Activated CD4-positive, alpha-beta T cell treated with anti-CD3 and anti-CD28 coated beads, Interleukin-10, Interleukin-2, amounts not matched to agents 100 ng/mL and 50 ng/mL, durations not matched to agents 16 hours and 8 hours (primary cell): ENCODE data around the gene CCDC86.

ENCODE experiments used
- DNase-seq: peaks from one replicate; pipeline ENCODE4 v3.0.0-alpha.2; 2020

Gene CCDC86

DNA sequence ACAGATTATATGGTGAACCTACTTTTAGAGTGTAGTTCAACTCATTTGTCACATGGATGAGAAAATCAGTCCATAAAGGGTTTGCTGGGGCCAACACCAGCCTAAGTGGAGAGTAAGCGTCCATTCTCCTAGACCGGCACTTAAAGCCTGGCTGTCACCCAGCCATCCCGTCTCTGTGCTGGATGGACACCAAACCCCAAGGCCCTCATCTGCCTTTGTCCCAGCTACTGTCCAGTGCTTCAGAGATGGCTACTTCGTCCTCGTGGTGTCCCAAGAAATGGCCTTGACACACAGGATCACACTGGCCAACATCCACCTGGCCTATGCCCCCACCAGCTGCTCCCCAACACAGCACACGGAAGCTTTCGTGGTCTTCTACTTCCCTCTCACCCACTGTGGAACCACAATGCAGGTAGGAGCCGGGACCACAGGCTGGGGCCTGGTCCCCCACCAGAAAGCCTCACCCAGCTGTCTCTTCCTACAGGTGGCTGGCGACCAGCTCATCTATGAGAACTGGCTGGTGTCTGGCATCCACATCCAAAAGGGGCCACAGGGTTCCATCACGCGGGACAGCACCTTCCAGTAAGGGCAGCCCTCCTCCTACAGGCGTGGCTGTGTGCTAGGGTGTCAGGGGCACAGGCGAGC, 28.9 kb downstream of the CCDC86 start:
- DNase-seq, result no peak

DNA sequence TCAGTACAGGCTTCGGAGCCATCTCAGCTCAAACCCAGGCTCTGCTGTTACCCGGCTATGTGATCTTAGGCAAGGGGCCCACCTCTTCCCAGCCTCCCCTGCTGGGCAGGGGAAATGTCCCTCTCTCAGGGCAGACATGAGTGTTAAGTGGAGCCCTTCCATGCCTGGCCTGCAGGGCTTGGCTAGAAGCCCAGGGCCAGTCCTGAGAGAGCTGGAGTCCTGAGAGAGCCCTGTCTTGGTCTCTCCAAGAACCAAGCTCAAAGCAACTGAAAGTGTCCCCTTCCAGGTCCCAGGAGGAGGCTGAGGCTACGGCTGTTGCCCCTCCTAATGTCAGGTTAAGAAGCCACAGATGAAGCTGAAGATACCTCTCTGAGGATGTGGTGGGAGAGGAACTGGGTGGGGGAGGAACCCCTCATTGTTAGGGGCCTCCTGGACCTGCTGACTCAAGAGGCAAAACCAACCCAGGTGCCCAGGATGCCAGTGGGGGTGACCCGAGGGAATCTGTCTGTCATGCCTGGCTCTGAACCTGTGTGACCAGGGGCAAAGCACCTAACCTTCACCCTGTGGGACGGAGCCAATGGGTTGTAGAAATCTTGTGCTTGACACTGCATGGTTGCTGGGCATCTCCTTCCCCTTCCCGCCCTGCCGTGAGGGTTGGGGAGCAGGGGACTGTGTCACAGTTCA, 29.6 kb downstream of the CCDC86 start:
- DNase-seq, result no peak

- no peak for DNase-seq
Measured at GRCh38 chr11:60872124-60872960, 30.4 kb downstream of the CCDC86 start.

DNA sequence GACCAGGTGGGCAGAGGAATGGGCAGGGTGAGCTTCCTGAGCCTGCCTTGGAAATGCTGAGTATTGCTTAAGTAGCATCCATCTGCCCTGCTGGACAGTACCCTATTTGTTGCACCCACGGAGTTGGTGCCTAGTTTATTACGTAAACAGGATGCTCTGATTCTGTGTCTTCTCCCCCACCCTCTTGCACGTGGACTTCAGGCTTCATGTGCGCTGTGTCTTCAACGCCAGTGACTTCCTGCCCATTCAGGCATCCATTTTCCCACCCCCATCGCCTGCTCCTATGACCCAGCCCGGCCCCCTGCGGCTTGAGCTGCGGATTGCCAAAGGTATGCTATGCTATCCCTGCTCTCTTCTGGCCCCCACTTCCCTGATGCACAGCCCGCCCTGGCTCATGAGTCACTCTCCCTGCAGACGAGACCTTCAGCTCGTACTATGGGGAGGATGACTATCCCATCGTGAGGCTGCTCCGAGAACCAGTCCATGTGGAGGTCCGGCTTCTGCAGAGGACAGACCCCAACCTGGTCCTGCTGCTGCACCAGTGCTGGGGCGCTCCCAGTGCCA, 31.1 kb downstream of the CCDC86 start:
- DNase-seq, result no peak

DNA sequence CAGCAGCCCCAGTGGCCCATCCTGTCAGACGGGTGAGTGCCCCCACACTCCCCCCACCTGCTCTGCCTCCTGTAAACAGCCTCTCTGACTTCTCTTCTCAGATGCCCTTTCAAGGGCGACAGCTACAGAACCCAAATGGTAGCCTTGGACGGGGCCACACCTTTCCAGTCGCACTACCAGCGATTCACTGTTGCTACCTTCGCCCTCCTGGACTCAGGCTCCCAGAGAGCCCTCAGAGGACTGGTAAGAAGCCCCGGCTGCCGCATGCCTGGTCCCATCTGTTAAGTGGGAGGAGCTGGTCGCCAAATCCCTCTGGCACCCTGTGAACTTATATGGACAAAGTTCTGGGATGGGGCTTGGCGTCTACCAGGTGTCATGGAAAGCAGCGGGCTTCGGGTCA, 31.6 kb downstream of the CCDC86 start:
- no peak for DNase-seq

GRCh38 chr11:60874421-60875365, 32.8 kb downstream of the CCDC86 start:
- no peak for DNase-seq

- no peak for DNase-seq
Measured at GRCh38 chr11:60875366-60876167, 33.7 kb downstream of the CCDC86 start.

DNA sequence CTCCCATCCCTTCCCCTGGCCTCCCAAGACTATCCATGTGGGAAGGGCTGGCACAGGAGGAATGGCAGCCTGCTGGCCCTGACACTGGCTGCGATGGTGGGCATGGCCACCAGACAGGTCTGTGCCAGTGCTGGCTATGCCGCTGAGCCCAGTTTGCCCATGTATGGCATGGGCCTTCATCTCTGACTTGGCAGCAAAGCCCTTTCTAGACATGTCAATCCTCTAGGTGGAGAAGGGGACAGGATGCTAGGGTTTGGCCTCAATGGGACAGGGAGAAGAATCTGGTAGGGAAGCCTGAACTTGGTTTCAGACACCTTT, 34.2 kb downstream of the CCDC86 start:
- no peak for DNase-seq

DNA sequence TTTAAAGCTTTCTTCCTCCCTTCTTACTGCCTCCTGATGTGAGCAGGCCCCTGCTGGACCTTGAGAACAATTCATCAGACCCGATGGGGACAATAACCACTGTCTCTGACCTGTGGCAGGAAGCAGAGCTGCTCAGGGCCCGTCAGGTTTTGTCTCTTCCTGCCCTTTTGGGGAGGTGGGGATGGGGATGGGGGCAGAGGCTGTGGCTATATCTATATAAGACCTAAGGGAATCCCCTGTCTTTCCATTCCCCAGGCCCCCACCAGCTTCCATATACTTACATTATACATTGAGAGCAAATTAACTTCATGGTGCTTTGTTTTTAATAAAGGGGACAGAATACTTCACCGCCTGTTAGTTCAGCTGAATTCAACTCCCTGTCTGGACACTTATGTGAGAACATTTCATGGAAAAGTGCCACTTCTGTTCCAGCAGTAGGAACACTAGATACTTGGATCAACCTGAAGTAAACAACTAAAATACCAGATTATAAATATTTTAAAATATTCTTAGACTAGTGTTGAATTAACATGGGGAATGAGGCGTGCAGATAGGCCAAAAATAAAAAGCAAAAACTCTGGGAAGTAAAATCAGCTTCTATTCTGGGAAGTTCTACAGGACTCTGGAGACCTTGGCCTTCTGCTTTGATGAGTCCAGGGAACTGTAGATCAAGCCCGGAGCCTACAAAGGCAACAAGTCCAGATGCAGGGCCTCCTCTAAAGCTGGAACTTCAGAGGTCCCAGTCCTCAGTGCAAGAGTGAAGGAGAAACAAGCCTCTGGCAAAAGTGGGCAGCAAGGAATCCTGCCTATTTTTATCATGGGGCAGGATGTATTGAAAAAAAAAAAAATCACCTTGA, 36.6 kb downstream of the CCDC86 start:
- no peak for DNase-seq

- no peak for DNase-seq
Measured at GRCh38 chr11:60879104-60879503, 37.2 kb downstream of the CCDC86 start.

DNA sequence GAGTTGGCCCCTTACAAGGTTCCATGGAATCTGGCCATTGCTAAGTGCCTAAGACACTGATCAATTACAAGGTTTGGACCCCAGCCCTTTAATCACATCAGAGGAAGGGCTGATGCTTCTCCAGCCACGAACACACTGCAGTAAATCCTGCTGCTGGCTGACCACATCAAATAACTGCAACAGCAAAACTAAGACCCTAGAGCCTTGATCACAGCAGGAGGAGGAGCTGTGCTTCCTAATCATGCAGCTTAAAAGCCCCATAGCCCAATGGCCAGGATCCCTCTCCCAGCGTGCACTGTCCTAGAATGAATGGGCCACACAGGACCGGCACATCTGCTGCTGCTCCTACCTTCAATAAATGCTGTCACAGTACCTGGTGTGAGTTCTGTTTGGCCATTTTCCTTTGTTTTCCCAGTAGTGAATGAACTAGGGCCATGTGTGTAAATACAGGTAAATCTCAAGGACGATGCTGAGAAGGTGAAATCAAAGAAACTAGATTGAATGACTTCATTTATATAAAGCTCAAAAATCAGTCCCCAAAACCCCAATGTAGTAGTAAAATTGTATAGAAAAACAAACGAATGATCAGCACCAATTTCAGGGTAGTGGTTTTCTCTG, 38.2 kb downstream of the CCDC86 start:
- no peak for DNase-seq

- DNase-seq, result no peak
Measured at GRCh38 chr11:60880643-60881282, 38.9 kb downstream of the CCDC86 start.

- peak; percentile 45 for DNase-seq
Measured at GRCh38 chr11:60887556-60887955, 45.6 kb downstream of the CCDC86 start.

DNA sequence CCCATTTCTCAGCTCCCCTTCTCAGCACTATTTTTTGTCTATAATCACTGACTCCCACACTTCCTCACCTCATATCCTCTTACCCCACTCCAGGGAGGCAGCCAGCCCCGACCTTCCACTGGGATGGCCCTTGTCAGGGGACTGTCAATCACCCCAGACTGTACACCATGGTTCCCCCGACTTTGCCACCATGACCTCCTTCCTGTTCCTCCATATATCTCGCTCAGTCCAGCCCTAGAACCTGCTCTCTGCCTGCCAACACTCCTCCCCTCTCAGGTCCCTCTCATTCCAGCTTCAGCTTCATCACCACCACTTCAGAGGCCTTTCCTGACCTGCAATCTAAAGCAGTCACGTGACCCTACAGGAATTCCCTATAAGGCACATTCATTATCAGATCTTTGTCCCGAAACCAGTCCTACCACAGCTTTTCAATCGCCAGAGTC, 48.0 kb downstream of the CCDC86 start:
- no peak for DNase-seq

DNA sequence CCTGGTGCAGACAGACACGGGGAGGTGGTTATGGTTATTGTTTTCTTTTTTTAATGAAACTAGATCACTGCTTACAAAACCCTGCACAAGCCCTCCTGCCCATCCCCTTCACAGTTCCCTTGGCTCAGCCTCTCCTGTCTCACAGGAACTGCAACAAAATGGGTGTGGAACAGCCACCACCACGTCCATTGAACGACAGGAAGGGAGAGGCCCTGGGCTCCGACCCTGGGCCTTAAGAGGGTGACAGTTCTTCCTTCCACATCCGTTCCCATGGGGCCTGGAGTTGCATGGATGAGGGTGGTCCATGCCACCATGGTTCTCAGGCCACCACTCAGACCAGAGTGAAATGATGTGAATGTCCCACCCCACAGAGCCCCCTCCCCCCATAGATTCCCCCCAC, 48.8 kb downstream of the CCDC86 start:
- no peak for DNase-seq

- no peak for DNase-seq
Measured at GRCh38 chr11:60891103-60891741, 49.3 kb downstream of the CCDC86 start.

DNA sequence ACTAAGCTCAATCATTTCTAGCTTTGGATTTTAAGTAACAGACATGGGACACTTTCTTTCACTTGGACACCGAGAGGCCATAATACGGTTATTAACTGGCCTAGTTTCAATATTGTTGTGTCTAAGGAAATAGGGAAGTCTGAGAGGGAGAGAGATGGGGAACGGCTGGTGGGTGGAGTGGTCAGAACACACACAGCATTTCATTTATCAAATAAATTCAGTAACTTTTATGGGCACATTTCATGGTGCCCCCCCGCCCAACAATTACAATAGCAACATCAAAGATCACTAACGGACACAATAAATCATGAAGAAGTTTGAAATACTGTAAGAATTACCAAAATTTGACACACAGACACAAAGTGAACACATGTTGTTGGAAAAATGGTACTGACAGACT, 53.8 kb downstream of the CCDC86 start:
- no peak for DNase-seq

DNA sequence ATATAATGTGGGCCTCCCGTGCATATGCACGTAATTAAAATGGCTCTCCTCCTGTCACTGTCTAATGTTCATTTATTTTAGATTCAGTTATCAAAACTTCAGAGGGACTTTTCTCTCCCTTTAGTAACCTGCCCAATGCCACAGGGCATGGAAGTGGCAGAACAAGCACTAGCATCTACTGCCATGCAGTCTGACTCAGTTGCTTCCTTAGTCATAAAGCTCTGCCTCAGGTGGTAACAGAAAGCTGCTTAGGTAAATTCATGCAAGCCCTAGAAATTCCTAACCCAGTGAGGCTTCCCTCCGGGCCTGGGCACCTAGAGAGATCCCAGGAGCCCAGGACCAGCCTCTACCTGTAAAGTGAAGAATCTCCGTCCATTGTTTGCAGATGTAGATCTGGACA, 55.6 kb downstream of the CCDC86 start:
- no peak for DNase-seq
